Right lobe of liver (tissue), 6 donors: ENCODE results near the gene GRIFIN. TPM values are rescaled to one million over a fixed set of nuclear protein-coding genes. Genes with fewer than 3 reads are reported as not detected.
A peak's percentile ranks its signal among the peaks of the same experiment; 100 is the strongest.

Source experiments
- ATAC-seq, 4 donors: fragments of 200-7000 bp; cut with Tn5 transposase; one replicate each; pipeline ENCODE4 v1.9.1; 2020; ENCODE audit warnings: mild to moderate bottlenecking in 4 of 4, moderate library complexity in 4 of 4
- DNase-seq, 3 donors: peaks; one replicate each; pipeline ENCODE4 v3.0.0-alpha.2; 2020
- H3K27ac ChIP-seq, 3 donors: fragments of 200-600 bp; one replicate each; pipeline ENCODE4 v1.8.0; 2022
- H3K27me3 ChIP-seq, 2 donors: fragments of 200-600 bp; one replicate each; pipeline ENCODE4 v1.8.0; 2022
- H3K36me3 ChIP-seq, 4 donors: fragments of 200-600 bp; sonication (generic) in 1 of 4; one replicate each; pipeline versions ENCODE4 v1.5.1 to v1.8.0; 2017 to 2022; ENCODE audit warnings: control low read depth in 1 of 4
- H3K4me1 ChIP-seq, 4 donors: fragments of 200-600 bp; sonication (generic) in 1 of 4; one replicate each; pipeline versions ENCODE4 v1.5.1 to v1.8.0; 2017 to 2022; ENCODE audit warnings: control low read depth in 1 of 4
- H3K4me3 ChIP-seq, 3 donors: fragments of 200-600 bp; one replicate each; pipeline ENCODE4 v1.8.0; 2022
- H3K9me3 ChIP-seq, 4 donors: fragments of 200-600 bp; sonication (generic) in 1 of 4; one replicate each; pipeline versions ENCODE4 v1.5.1 to v1.8.0; 2017 to 2022; ENCODE audit warnings: control low read depth in 1 of 4
- POLR2A ChIP-seq: fragments of 450-650 bp; IDR thresholded peaks from one replicate; pipeline ENCODE4 v1.6.1; 2017; ENCODE audit warnings: antibody characterized with exemption, mild to moderate bottlenecking
- WGBS: methylation state at CpG from one replicate; pipeline ENCODE4 v1.1.6; 2018; ENCODE audit warnings: low coverage, low lambda C conversion rate; ENCODE audit not compliant: insufficient coverage; ENCODE audit errors: missing lambda C conversion rate; 5-methylcytosine and 5-hydroxymethylcytosine counted together
- intact Hi-C, 2 donors: fragments of 100-400 bp; cut with DNase I; formaldehyde crosslinking; loops; one replicate each; pipeline versions ENCODE4 v1.11.2 to v1.14.1; 2022
- total RNA-seq, 6 experiments: library from RNA; depleted of rRNA in 2 of 6; stranded (reverse); fragments of >200 nt in 2 of 6; fragmentation: NEBNext Ultra II Directional in 3 of 6; extraction: Animal tissue kit (Norgen Biotek cat#: 25700) in 3 of 6; gene quantifications; one replicate each; pipeline versions ENCODE4 v1.1.0 to v1.2.4, GENCODE V29; 2016 to 2023
- TF ChIP-seq, protein P1 (sequence below), 4 donors: fragments of 200-600 bp in 3 of 4; fragments of 450-650 bp in 1 of 4; IDR thresholded peaks; one replicate each; pipeline versions ENCODE4 v1.5.1 to v1.8.0; 2016 to 2022; ENCODE audit warnings: antibody characterized with exemption in 4 of 4, mild to moderate bottlenecking in 2 of 4
- donor health status: DM: no; HTN: yes; CAD: no.
- donor health status: DM: no; HTN: no; CAD: no.
- donor health status: DM: no; HTN: no; CAD: no.
- donor health status: DM: no; HTN: yes; CAD: no.
- donor health status: DM: no; HTN: yes; CAD: no.

The GRIFIN gene
- total RNA-seq, 6 experiments from 2014 or later: not detected

DNA sequence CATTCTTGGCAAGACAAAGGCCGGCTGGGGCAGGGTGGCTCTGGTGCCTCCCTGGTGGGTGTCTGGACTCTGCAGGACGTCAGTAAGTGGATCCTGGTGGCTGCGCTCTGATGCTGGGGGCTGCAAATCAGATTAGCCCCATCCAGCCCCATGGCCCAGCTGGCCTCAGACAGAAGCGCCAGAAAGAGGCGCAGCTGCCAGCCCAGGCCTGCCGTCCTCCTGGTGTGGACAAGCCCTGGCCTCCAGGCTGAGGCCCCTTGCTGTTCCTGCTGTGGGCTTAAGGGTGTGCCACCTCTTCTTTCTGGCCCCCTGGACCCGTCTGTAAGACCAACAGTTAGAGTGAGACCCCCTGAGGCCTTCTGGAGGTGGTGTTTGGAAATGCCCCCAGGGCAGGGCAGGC, 37.5 kb upstream of the GRIFIN start:
- WGBS: 100% methylated on average over 1 of the region's 7 CpGs
- Histone ChIP-seq H3K9me3 (no peaks in the 10 kb centered on the region), H3K27ac (no peak overlapping the region), H3K4me3 (no peak overlapping the region), H3K27me3 (no peaks in the 10 kb centered on the region), H3K4me1 (peaks cover 0 to 4% (median 0%) of the 10 kb centered on the region in 4 donors), H3K36me3 (no peaks in the 10 kb centered on the region)
- no peak for TF ChIP-seq POLR2A
- TF ChIP-seq, protein P1, sequence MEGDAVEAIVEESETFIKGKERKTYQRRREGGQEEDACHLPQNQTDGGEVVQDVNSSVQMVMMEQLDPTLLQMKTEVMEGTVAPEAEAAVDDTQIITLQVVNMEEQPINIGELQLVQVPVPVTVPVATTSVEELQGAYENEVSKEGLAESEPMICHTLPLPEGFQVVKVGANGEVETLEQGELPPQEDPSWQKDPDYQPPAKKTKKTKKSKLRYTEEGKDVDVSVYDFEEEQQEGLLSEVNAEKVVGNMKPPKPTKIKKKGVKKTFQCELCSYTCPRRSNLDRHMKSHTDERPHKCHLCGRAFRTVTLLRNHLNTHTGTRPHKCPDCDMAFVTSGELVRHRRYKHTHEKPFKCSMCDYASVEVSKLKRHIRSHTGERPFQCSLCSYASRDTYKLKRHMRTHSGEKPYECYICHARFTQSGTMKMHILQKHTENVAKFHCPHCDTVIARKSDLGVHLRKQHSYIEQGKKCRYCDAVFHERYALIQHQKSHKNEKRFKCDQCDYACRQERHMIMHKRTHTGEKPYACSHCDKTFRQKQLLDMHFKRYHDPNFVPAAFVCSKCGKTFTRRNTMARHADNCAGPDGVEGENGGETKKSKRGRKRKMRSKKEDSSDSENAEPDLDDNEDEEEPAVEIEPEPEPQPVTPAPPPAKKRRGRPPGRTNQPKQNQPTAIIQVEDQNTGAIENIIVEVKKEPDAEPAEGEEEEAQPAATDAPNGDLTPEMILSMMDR (IDR thresholded peaks at IDR 0.05): no peak
- ATAC-seq (no peak), DNase-seq (no peak)
- intact Hi-C loops: no loop called here

GRCh38 chr7:2512713-2513112, 36.5 kb upstream of the GRIFIN start:
- ATAC-seq: no peak
- no peaks in the 10 kb centered on the region for H3K9me3 ChIP-seq
- TF ChIP-seq, protein P1 (IDR thresholded peaks at IDR 0.05): no peak
- TF ChIP-seq POLR2A: no peak
- DNase-seq: no peak
- WGBS: 74% methylated on average over 3 of the region's 3 CpGs
- H3K4me1 ChIP-seq: peaks cover 0 to 4% (median 0%) of the 10 kb centered on the region in 4 donors
- intact Hi-C loops: no loop called here
- H3K36me3 ChIP-seq: no peaks in the 10 kb centered on the region
- no peak overlapping the region for H3K27ac ChIP-seq
- no peaks in the 10 kb centered on the region for H3K27me3 ChIP-seq
- H3K4me3 ChIP-seq: no peak overlapping the region

DNA sequence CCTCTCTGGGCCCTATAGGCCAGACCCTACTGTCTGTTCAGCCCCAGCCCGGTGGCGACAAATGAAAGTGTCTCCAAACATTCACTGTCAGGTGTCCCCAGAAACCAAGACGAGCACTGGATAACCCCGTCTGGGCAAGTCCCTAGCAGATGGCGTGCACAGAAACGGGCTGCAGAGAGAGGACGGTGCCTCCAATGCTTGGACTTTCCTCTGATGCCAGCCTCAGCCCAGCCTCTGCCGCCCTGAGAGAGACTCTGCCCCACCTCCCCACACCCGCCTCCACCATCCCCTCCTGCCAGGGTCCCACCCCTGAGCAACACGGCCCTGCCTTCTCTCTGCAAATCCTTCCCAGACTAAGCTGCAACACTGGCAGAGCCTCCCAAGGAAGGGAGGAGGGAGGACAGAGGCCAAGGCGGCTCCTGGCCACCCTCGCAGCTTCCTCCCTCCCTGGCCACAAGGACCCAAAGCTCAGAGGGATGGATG, 36.0 kb upstream of the GRIFIN start:
- no CpG with 5 or more reads among the region's 12 CpGs for WGBS
- intact Hi-C loops: no loop called here
- H3K27ac ChIP-seq: peak overlapping the region in 1 of 3 donors; percentile 40
- no peak for TF ChIP-seq POLR2A
- TF ChIP-seq, protein P1 (IDR thresholded peaks at IDR 0.05): no peak
- no peaks in the 10 kb centered on the region for H3K9me3 ChIP-seq
- no peaks in the 10 kb centered on the region for H3K27me3 ChIP-seq
- DNase-seq (no peak), ATAC-seq (no peak)
- H3K36me3 ChIP-seq: no peaks in the 10 kb centered on the region
- peaks cover 0 to 4% (median 0%) of the 10 kb centered on the region in 4 donors for H3K4me1 ChIP-seq
- H3K4me3 ChIP-seq: no peak overlapping the region

DNA sequence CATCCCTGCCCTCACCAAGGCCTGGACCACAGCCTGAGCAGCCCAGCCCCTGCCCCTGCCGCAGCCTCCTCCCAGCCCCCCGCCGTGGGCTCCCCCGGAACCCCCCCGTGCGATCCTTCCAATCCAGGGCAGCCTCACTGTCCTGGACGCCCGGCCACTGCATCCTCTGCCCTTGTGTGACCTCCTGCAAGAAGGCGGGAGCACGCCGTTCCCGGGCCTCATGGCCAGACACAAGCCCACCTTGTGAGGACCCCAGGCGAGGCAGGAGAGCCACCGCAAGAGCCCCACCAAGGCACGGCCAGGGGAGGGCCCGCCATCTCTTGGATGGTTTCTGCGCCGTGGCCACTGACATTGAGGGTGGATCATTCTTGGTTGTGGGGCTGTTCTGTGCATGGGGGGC, 35.6 kb upstream of the GRIFIN start:
- H3K4me1 ChIP-seq: peaks cover 0 to 4% (median 0%) of the 10 kb centered on the region in 4 donors
- no peak for DNase-seq
- TF ChIP-seq, protein P1 (IDR thresholded peaks at IDR 0.05): no peak
- TF ChIP-seq POLR2A: no peak
- WGBS: no CpG with 5 or more reads among the region's 18 CpGs
- intact Hi-C loops: no loop called here
- no peaks in the 10 kb centered on the region for H3K36me3 ChIP-seq
- H3K27me3 ChIP-seq: no peaks in the 10 kb centered on the region
- H3K27ac ChIP-seq: peak overlapping the region in 2 of 3 donors; percentile 40
- ATAC-seq: peak; percentile 4 to 34 (median 23)
- H3K9me3 ChIP-seq: no peaks in the 10 kb centered on the region
- no peak overlapping the region for H3K4me3 ChIP-seq
